GM12874 (cell line): ENCODE measurements around the gene ARHGAP15.

Source experiments
- TF ChIP-seq, protein P1 (sequence below): IDR thresholded peaks from 2 replicates; pipeline ENCODE4 v1.5.1; 2011; ENCODE audit warnings: low read depth, mild to moderate bottlenecking, control low read depth, low read length, moderate library complexity; ENCODE audit not compliant: insufficient read depth

Gene ARHGAP15

DNA sequence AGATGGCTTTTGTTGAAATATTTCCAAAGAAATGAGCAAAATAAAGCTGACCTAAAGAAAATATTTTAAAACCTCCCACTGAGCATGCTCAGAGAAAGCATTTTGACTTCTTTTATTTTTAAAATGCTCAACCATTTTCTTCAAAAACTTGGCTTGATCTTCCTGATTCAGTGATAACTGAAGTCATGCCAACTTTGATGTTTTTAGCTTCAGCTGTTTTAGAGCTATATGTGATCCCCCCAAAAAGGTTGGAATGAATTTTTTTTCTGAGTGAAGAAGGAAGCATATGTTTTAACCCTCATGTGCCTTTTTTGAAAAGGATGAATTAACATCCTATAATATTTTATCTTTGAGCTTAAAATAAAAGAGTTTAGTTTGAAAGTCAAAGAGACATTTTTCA is 612.0 kb downstream of the ARHGAP15 start:
- TF ChIP-seq, protein P1, sequence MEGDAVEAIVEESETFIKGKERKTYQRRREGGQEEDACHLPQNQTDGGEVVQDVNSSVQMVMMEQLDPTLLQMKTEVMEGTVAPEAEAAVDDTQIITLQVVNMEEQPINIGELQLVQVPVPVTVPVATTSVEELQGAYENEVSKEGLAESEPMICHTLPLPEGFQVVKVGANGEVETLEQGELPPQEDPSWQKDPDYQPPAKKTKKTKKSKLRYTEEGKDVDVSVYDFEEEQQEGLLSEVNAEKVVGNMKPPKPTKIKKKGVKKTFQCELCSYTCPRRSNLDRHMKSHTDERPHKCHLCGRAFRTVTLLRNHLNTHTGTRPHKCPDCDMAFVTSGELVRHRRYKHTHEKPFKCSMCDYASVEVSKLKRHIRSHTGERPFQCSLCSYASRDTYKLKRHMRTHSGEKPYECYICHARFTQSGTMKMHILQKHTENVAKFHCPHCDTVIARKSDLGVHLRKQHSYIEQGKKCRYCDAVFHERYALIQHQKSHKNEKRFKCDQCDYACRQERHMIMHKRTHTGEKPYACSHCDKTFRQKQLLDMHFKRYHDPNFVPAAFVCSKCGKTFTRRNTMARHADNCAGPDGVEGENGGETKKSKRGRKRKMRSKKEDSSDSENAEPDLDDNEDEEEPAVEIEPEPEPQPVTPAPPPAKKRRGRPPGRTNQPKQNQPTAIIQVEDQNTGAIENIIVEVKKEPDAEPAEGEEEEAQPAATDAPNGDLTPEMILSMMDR, result no peak

DNA sequence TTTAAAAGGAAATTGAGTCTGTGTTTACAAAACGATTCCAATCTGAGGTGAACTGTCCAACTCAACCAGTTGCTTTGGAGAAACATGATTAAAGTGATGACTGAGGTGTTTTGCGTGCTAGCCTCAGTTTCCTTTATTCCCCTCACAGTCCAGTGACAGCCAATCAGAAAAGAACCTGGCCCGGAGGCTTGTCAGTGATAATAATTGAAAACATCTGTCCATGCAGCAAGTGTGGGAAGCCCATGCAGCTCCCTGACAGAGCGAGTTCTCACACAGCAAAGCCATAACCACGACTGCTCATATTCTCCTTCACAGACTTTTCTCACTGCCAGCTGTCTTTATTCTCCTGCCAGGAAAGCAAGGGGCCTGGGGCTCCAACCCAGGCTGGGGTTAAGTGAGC is 613.4 kb downstream of the ARHGAP15 start:
- TF ChIP-seq, protein P1, result no peak

DNA sequence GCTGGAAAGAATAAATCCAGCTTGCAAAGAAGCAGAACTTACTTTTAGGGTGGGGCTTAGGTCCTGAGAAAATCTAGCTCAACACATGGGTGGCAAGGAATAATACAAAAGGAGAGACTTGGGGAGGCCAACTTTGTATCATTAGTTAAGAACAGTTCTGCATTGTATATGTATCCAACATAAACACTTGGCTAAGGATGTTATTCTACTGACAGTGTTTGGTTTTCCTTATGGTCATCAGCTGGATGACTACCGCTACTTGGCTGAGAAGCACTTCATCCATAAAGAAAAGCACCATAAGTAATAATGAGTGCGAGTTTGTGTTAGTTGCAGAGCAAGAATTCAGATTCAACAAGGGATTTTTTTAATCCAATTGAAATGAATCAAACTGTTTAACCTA is 614.9 kb downstream of the ARHGAP15 start:
- TF ChIP-seq, protein P1, result no peak

DNA sequence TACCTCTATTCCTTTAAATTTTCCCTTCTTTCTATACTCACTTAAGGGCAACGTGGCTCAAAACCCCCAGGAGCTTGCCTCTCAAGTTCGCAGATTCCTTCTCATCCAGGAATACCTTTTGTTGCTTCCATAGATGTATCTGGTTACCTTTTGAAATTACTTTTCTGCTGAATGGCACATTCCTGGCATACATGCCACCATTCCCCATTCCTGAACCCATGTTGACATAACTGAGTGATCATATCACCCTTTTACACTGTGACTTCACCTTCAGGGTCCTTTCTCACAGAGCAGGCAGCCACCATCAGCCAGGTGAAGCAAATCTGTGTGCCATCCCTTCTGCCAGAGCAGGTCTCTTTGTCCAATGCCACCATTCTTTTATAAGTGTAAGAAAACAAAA is 615.8 kb downstream of the ARHGAP15 start:
- TF ChIP-seq, protein P1, result no peak

DNA sequence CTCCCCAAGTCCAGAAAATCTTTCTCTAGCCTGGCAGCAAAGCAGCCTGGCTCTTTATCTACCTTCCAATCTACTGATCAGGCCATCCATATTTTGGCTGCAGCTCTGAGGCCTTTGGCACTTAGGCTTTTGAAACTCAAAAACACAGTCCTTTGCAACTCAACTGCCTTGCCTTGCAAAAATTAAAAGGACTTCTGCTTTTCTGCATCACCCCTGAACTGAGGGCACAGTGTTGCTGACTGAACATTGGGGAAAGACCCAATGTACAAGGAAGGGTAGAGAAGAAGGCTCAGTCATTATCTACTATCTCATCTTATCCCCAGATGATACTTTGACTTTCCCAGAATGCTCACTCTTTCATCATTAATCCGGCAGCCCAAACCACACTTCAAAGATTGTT is 625.5 kb downstream of the ARHGAP15 start:
- TF ChIP-seq, protein P1, result no peak

DNA sequence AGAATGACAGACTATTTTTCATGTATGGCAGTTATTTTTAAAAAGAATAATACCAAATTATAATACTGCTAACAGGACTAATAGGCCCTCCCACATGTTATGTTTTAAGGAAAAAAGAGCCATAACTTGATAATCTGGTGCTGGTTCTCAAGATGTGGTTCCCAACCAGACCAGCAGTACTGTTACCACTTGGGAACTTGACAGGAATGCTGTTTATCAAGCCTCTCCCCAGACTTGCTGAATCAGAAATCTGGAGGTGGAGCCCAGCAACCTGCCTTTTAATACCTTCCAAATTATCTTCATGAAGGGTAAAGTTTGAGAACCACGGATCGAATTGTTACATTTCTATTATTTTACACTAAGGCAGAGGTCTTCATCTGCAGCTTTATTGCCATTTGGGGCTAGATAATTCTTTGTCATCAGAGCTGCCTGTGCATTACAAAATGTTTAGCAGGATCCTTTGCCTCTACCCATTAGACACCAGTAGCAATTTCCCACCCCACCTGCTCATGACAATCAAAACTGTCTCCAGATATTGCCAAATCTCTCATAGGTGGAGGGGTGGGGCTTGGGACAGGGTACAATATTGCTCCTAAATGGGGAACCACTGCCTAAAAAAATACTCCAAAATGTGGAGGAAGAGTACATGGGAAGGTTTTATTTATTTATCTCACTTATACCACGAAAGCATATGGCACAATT is 629.6 kb downstream of the ARHGAP15 start:
- TF ChIP-seq, protein P1, result no peak

DNA sequence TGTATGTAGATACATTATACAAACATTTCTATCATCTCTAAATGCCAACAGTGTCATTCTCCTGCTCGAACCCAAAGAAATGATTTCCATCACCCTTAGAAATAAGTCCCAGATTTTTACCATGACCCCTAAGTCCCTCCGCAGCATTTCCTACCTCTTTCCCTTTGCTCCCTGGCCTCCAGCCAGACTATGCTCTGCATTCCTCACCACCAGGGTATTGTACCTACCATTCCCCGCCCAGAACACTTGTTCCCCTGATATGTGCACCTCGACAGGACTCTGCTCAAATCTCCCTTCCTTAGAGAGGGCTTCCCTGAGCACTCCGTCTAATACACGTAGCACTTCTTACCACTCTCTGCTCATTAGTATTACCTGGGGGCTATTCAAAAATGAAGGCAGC is 630.2 kb downstream of the ARHGAP15 start:
- TF ChIP-seq, protein P1, result no peak
